ENCODE data around the gene POLR3GL. TPM values are rescaled to one million over a fixed set of nuclear protein-coding genes. Genes with fewer than 3 reads are reported as not detected.

POLR3GL gene
- total RNA-seq, 4 donors from 2014 or later, result 3.3 to 28.1 (median 8.6) TPM

DNA sequence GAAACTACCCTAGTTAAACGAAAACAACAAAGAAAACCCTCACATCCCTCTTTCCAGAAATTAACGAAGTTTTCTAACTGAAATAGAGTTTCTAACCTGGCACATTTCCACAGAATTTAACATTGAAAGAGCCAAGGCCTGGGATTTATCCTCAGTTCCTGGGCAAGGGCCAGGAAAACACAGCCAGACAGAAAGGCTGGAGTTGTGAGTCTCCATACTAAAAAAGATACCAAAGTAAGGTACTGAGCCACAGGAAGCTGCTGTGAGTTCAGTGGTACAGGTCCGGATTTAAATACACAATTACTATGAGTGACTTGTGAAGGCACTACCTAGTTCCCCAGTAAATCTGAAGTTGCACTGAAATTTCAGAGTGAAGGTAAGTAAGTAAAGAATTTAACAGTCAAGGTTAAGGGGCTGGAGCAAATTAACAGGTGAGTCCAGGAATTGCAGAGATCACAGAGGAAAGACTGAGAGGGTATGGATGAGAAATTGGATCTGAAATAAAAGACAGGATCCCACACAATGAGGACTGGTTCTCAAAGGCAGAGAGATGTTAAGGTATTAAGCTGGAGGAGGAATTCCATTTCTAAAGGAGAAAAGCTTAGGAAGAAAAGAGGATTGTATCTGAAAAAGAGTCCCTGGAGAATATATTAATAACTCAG, 7.6 kb upstream of the POLR3GL start:
- H3K4me1 ChIP-seq, result no peaks in the 10 kb centered on the region

DNA sequence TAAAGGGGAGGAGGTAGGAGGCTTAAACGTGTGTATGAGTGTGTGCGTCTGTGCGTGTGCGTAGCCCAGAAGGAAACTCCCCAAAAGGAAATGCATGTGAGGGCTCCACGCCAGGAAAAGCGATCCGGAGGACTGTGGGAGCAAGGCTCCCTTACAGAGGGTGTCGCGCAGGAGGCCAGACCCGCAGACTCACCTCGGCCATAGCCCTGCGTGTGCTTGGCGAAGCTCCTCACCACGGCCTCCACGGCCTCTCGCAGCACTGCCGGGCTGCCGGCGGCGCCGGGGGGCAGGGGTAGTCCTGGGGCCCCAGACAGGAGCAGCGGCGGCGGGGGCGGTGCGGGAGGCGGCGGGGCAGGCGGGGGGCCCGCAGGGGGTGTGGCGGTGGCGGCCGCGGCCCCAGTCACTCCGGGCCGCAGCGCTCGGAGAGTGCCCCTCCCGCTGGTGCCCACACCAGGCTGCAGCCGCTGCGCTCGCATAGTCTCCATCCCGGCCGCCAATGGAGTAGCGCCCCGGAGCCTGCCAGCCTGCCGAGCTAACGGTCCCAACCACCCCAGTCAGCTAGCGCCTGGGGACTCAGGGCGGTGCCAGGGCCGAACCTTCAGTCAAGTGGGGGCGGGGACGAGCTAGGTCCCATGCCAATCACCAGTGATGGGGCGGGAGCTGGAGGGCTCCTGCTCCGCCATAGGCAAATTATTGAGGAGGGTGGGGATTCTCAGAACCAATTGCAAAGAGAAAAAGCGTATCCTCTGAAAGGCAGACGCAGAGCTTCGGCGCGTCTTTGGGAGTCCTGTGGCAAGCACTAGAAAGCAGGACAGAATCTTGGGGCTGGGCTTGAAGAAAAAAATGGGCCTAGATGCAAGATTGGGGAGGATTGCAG, 6.8 kb upstream of the POLR3GL start, which contains the start of gene LIX1L:
LIX1L (minus strand) TSS at position 575 of the 877 bp plus-strand sequence; CDS start at position 485, 90 bp downstream.
- peak; percentile 96 to 97 for DNase-seq
- no peaks in the 10 kb centered on the region for H3K4me1 ChIP-seq
- peak within 1 kb of the TSS; percentile 69 to 83 for H3K4me3 ChIP-seq
- H3K27ac ChIP-seq, result peak within 1 kb of the TSS; percentile 97
- no peaks in the 10 kb centered on the region for H3K27me3 ChIP-seq
- intact Hi-C loops (cut with DNase I; ENCODE audit: low total_unique reads), result no loop called here
- TF ChIP-seq, protein P1, sequence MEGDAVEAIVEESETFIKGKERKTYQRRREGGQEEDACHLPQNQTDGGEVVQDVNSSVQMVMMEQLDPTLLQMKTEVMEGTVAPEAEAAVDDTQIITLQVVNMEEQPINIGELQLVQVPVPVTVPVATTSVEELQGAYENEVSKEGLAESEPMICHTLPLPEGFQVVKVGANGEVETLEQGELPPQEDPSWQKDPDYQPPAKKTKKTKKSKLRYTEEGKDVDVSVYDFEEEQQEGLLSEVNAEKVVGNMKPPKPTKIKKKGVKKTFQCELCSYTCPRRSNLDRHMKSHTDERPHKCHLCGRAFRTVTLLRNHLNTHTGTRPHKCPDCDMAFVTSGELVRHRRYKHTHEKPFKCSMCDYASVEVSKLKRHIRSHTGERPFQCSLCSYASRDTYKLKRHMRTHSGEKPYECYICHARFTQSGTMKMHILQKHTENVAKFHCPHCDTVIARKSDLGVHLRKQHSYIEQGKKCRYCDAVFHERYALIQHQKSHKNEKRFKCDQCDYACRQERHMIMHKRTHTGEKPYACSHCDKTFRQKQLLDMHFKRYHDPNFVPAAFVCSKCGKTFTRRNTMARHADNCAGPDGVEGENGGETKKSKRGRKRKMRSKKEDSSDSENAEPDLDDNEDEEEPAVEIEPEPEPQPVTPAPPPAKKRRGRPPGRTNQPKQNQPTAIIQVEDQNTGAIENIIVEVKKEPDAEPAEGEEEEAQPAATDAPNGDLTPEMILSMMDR (IDR thresholded peaks at IDR 0.05), result no peak
- peak; percentile 89 to 98 for TF ChIP-seq POLR2A (IDR thresholded peaks at IDR 0.05)
- H3K9me3 ChIP-seq, result no peaks in the 10 kb centered on the region
- H3K36me3 ChIP-seq, result no peaks in the 10 kb centered on the region

More for the DNA sequence above, 7.6 kb upstream of the POLR3GL start:
- no peak for TF ChIP-seq POLR2A (IDR thresholded peaks at IDR 0.05)
- TF ChIP-seq, protein P1 (IDR thresholded peaks at IDR 0.05), result peak in 1 of 4 experiments; percentile 5
- no peaks in the 10 kb centered on the region for H3K36me3 ChIP-seq
- H3K4me3 ChIP-seq, result peak overlapping the region; percentile 69 to 83
- intact Hi-C loops (cut with DNase I; ENCODE audit: low total_unique reads), result no loop called here
- H3K27ac ChIP-seq, result peak overlapping the region; percentile 97
- no peaks in the 10 kb centered on the region for H3K9me3 ChIP-seq
- DNase-seq, result peak; percentile 66 to 72
- no peaks in the 10 kb centered on the region for H3K27me3 ChIP-seq

DNA sequence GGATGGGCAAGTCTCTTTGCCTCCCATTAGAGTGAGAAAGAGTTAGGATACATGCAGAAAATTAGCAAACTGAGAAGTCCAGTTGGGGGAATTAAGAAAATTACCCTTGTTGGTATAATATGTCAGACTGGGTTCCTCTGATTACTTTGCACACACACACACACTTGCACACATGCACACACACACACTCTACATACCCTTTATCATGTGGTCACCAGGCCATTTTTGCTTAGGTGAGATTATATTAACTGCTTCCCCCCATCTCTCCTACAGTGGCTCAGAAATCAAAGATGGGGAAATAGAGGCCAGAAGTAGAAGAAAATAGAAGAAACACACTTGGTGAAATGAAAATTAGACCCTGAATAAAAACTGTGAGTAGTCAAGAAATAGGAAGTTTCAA, 5.8 kb upstream of the POLR3GL start:
- Histone ChIP-seq H3K27ac (peak overlapping the region; percentile 97), H3K4me1 (peaks cover 0 to 10% of the 10 kb centered on the region in 2 donors), H3K4me3 (no peak overlapping the region), H3K9me3 (no peaks in the 10 kb centered on the region), H3K27me3 (no peaks in the 10 kb centered on the region), H3K36me3 (no peaks in the 10 kb centered on the region)
- DNase-seq, result no peak
- TF ChIP-seq, protein P1 (IDR thresholded peaks at IDR 0.05), result no peak
- no peak for TF ChIP-seq POLR2A (IDR thresholded peaks at IDR 0.05)
- intact Hi-C loops (cut with DNase I; ENCODE audit: low total_unique reads), result no loop called here

DNA sequence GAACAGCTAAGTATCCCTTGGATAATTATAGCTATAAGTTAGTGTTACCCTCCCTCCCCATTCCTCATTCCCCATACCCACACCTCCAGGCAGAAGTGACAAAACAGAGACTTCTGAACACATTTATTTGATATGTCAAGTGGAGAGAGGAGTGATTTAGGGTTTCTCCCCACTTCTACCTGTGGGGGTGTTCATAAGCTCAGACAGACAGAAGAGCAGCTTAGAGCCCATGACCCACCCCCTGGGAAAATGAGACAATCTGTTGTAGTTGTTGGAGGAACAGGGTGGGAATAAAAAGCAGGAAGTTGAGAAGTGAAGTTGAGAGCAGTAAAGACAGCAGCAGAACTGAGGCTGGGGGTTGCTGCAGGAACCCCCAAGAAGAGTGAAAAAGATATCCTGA, 5.2 kb upstream of the POLR3GL start:
- intact Hi-C loops (cut with DNase I; ENCODE audit: low total_unique reads), result no loop called here
- Histone ChIP-seq H3K4me1 (peaks cover 0 to 13% of the 10 kb centered on the region in 2 donors), H3K27me3 (no peaks in the 10 kb centered on the region), H3K36me3 (no peaks in the 10 kb centered on the region), H3K9me3 (no peaks in the 10 kb centered on the region), H3K27ac (peak overlapping the region; percentile 93 to 97), H3K4me3 (no peak overlapping the region)
- DNase-seq, result no peak
- TF ChIP-seq, protein P1 (IDR thresholded peaks at IDR 0.05), result no peak
- no peak for TF ChIP-seq POLR2A (IDR thresholded peaks at IDR 0.05)
